DMS79 treated with DMSO at 0.1 percent for 48 hours (cell line): ENCODE measurements around the gene ZNF346.
"Not testable (repeated sequence)": the region's sequence is repeated elsewhere in the genome, so short reads cannot be mapped to it uniquely, and the experiment has no call there.

Source experiments
- DNase-seq: peaks from one replicate; lab custom pipeline; 2025; lab: John Stamatoyannopoulos, UW

The ZNF346 gene

GRCh38 chr5:177010153-177010552 lies 12.3 kb upstream of the ZNF346 start:
- no peak for DNase-seq

GRCh38 chr5:177015156-177015555 lies 7.3 kb upstream of the ZNF346 start:
- DNase-seq: no peak

GRCh38 chr5:177018341-177018740 lies 4.2 kb upstream of the ZNF346 start:
- no peak for DNase-seq

GRCh38 chr5:177020033-177020432 lies 2.5 kb upstream of the ZNF346 start:
- no peak for DNase-seq

GRCh38 chr5:177023303-177023664 lies 788 bp downstream of the ZNF346 start:
- no peak for DNase-seq

- no peak for DNase-seq
Observed at GRCh38 chr5:177024559-177024958, 2.1 kb downstream of the ZNF346 start.

- peak; percentile 5 for DNase-seq
Observed at GRCh38 chr5:177025101-177025601, 2.7 kb downstream of the ZNF346 start.

- no peak for DNase-seq
Observed at GRCh38 chr5:177027665-177028064, 5.2 kb downstream of the ZNF346 start.

GRCh38 chr5:177029498-177029897 lies 7.0 kb downstream of the ZNF346 start:
- no peak for DNase-seq

GRCh38 chr5:177035976-177036375 lies 13.5 kb downstream of the ZNF346 start:
- no peak for DNase-seq

GRCh38 chr5:177036443-177036842 lies 13.9 kb downstream of the ZNF346 start:
- no peak for DNase-seq

GRCh38 chr5:177036921-177037320 lies 14.4 kb downstream of the ZNF346 start:
- DNase-seq: no peak

GRCh38 chr5:177040814-177041420 lies 18.4 kb downstream of the ZNF346 start:
- DNase-seq: peak; percentile 54

- DNase-seq: no peak
Observed at GRCh38 chr5:177041936-177042335, 19.4 kb downstream of the ZNF346 start.

- no peak for DNase-seq
Observed at GRCh38 chr5:177043114-177043513, 20.6 kb downstream of the ZNF346 start.

GRCh38 chr5:177043958-177044357 lies 21.5 kb downstream of the ZNF346 start:
- no peak for DNase-seq

GRCh38 chr5:177044641-177045040 lies 22.1 kb downstream of the ZNF346 start:
- DNase-seq: no peak

GRCh38 chr5:177045631-177046030 lies 23.1 kb downstream of the ZNF346 start:
- DNase-seq: no peak

GRCh38 chr5:177048531-177048930 lies 26.0 kb downstream of the ZNF346 start:
- not testable (repeated sequence) for DNase-seq

GRCh38 chr5:177049285-177049684 lies 26.8 kb downstream of the ZNF346 start:
- DNase-seq: no peak

- DNase-seq: no peak
Observed at GRCh38 chr5:177064500-177065277, 42.2 kb downstream of the ZNF346 start.

- no peak for DNase-seq
Observed at GRCh38 chr5:177065491-177065890, 43.0 kb downstream of the ZNF346 start.

- DNase-seq: no peak
Observed at GRCh38 chr5:177066224-177066623, 43.7 kb downstream of the ZNF346 start.

- DNase-seq: no peak
Observed at GRCh38 chr5:177067503-177067902, 45.0 kb downstream of the ZNF346 start.
